HG03066 (cell line): ENCODE results near the gene PYHIN1.

Source experiments
- ATAC-seq: cut with Tn5 transposase; IDR thresholded peaks from one replicate; pipeline ENCODE4 v1.9.1; 2021; ENCODE audit warnings: low read depth; ENCODE audit not compliant: unreplicated experiment

PYHIN1 gene

GRCh38 chr1:158931055-158931737 is at the start of gene PYHIN1:
PYHIN1 (plus strand) TSS chr1:158931552; CDS start chr1:158936911, 5,359 bp downstream.
- ATAC-seq, result no peak

DNA sequence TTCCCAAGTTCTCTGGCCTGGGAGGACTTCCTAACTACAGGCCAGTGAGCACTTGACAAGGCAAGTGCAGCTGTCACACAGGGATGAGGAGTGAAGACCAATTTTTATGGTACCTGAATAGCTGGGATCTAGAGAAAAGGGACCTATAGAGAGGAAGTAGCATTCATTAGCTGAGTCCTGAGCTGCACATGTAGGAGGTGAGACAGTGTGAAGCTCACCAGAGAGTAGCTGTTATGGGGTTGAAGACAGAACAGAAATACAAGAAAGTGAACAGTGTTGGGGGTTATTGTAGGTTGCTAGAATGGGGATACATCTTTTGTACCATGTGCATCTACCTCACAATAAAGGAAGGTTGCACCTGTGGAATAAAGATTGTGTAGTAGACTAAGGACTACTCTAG is 37.7 kb upstream of the PYHIN1 start:
- no peak for ATAC-seq

DNA sequence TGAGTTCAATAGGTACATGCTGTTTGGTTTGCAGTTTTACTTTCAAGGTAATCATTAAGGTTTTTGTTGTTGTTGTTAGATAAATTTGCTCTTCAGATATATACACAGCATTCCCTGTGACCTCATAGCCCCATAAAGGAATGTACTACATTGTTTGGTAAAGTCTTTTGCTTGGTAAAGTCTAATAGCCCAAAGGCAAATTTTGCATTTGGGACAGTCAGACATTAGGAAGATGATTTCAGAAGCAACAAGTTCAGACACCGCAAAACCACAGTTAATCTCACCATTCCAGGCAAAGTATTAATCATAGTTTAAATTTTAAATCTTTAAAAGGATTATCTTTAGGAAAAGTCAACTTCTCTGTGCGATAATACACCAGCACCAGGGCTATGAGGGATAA is 32.6 kb upstream of the PYHIN1 start:
- ATAC-seq, result no peak

DNA sequence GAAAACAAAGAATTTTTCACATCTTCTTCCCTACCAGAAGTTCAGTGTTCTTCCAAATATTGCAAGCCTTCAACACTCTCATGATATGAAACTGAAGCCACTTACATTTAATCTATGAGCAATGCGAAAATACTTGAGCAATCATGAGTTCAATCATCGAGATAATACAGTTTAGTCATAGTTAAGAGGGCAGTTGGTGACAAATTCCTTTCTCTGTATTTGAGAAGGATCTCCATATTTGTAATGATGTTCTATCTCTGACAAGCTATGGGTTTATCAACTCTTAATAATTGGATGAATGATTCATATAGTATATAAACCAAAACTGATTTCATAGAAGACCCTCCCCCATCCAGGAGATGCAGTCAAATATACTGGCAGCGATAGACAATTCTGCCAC is 29.7 kb upstream of the PYHIN1 start:
- no peak for ATAC-seq

DNA sequence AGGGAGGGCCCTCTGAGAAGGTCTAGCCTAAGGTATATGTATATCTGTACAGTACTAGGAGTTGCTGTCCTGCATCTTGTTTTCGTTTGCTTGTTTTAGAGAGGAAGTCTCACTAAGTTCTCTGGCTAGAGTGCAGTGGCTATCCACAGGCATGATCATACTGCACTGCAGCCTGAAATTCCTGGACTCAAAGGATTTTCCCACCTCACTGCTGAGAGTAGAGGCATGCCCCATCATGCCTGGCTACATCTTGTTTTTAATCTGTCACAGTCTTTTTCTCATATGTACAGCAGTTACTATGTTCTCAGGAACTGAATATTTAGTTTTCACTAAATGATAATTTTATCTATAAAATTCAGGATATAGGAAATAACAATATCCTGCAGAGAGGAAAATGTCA is 15.3 kb upstream of the PYHIN1 start:
- ATAC-seq, result no peak

DNA sequence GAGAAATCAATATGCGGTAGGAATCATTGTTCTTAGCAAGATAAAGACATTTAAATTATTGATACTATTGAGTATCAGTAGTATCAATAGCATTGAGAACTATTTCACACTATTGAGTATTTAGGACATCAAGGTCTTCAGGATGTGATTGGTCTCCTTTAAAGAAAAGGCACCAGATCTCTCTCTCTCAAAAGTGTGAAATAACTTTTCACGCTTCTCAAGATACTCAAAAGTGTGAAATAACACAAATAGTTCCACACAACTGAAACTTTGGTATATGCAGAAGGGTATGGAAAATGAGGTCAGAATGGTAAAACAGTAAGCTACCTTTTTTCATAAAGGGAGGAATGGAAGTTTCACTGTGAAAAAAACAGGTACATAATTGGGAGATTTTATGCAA is 6.7 kb upstream of the PYHIN1 start:
- ATAC-seq, result no peak

DNA sequence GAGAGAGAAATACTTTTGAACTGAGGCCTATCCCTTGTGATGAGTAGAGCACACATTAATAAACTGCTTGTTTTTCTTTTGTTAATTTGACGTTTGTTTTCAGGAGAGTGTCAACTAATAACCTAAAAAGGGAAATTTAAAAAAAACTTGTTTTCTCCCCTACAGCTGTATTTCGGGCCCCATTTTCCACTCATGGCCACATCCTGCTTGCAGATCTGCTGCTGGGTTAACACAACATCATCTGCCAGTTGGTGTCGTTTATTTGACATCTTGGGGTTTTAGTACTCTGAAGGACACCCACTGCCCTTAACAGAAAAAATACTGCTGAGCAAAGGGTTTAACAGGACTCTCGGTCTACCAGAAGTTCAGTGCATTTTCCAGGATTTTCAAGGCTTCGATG is 848 bp upstream of the PYHIN1 start:
- no peak for ATAC-seq

- no peak for ATAC-seq
Measured at GRCh38 chr1:158932171-158932570, 819 bp downstream of the PYHIN1 start.

GRCh38 chr1:158933621-158934020 is 2.3 kb downstream of the PYHIN1 start:
- ATAC-seq, result no peak

- ATAC-seq, result no peak
Measured at GRCh38 chr1:158939180-158939579, 7.8 kb downstream of the PYHIN1 start.

DNA sequence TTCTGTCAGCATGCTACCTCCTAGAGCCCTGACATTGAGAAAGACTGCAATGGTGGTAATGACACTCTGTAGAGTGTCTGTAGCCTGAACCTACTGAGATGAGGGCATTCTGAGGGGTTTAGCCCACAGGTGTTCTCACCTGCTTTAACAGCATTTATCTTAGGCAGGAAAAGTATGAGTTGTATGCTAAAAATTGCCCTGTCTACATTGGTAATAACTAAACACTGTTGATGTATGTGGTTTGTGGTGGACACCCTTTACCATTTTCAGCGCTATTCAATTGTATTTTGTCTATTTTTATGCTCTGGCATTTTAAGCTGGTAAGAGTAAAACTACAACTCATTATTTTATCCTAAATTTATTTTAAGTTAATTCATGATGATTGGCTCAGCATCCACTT is 10.0 kb downstream of the PYHIN1 start:
- ATAC-seq, result no peak

GRCh38 chr1:158942490-158942889 is 11.1 kb downstream of the PYHIN1 start:
- ATAC-seq, result no peak

DNA sequence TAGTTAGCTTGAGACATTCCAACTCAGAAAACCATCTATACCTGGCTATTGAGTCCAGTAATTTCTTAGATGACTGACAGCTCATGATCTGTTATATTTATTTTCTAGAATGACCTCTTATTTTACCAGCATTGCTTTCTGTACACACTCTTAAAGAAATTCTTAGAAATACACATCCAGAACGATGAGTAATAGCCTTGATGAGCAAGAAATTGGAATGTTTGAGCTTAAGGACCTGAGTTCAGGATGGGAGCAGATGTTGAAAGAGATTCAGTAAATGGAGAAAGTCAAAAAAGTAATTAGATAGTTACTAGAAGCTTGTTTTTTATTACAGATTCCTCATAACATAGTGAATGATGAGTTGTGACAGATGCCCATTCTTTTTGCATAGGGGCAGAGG is 11.7 kb downstream of the PYHIN1 start:
- ATAC-seq, result no peak

- no peak for ATAC-seq
Measured at GRCh38 chr1:158945061-158945460, 13.7 kb downstream of the PYHIN1 start.

- no peak for ATAC-seq
Measured at GRCh38 chr1:158946785-158947184, 15.4 kb downstream of the PYHIN1 start.

GRCh38 chr1:158951956-158952355 is 20.6 kb downstream of the PYHIN1 start:
- ATAC-seq, result no peak

DNA sequence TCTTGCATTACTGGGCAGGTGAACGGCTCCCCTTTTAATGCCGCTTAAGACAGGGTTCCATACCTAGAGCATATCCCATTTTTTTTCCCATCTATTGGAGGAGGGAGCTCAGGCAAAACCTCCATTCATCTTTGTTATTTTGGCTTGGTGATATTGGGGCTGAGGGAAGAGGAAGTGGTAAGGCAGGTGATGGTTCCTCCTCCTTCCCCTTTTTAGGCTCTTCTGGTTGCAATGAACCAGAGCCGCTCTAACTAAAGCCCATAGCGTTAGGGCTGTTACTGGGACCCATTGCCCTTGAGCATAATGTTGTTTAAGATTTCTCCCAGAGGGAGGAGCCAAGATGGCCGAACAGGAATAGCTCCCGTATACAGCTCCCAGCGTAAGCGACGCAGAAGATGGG is 21.1 kb downstream of the PYHIN1 start:
- ATAC-seq, result no peak

- ATAC-seq, result no peak
Measured at GRCh38 chr1:158961178-158961577, 29.8 kb downstream of the PYHIN1 start.

- no peak for ATAC-seq
Measured at GRCh38 chr1:158962983-158963382, 31.6 kb downstream of the PYHIN1 start.

DNA sequence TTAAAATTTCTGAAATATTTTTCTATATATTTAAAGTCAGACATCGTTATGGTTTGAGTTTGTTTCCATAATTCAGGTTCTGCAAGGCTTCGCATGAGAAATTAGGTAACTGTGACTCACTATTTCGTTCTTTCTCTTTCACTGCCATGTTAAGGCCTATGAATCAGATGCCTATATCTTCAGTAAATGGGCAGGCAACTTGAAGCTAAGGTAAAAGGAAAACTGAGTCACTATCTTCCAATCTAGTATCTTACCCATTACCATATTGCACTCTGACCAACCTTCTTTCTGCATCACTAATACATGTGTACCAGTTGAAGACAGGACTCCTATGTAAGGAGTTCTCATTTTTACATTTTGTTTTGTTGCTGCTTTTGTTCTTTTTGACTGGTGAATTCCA is 37.8 kb downstream of the PYHIN1 start:
- ATAC-seq, result no peak

DNA sequence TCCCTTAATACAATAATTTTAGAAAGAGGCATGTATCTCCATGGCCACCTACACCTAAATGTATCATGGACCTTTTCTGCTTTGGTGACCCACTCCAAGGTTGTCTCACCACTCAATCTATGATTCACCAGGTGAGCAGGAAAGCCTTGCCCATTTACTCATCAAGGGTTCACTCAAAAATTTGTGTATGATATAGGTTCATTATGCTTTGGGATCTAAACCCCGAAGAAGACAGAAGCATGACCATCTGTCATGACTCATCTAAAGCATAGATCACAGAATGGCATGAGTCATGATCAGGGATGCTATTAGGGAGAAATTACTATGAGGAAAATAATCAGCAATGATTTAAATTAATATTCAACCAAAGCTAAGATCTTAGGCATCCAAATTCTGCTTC is 38.5 kb downstream of the PYHIN1 start:
- ATAC-seq, result no peak

DNA sequence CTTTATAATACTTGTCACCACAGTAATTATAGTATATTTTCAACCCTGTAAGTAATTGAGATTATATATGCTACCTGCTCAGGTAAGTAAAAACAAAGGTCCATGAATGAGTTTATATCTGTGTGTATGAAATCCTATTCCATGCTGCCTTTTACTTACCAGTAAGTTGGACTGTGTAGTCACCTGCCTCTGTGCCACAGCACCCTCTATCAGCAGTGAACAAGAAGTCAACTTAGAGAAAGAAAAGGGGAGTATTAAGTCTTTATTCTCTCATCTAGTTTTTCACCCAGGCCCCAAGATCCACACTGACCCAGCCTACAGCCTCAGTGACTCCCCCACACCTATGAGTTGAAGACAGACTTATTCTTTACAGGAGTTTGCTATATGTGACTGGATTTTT is 41.5 kb downstream of the PYHIN1 start:
- no peak for ATAC-seq

DNA sequence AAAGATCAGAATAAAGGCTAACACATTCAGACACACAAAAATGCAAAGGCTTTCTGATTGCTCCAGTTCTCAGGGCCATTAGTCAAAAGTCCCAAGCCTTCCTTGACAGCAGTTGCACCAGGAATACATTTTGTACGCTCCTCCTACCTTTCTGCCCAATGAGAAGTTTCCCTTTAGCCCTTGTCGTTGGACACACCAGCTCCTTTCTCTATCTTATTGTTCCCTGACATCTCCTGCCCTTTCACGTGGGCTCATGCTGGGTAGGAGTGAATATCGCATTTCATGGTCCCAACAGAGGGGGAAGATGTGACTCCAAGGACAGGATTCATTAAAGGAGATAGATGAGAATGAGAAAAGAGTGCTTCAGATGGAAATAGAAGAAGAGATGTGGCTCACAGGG is 44.9 kb downstream of the PYHIN1 start:
- ATAC-seq, result no peak
